Skin of body (tissue), 2 donors: Measurements from ENCODE around the gene BRDT. TPM values are rescaled to one million over a fixed set of nuclear protein-coding genes. Genes with fewer than 3 reads are reported as not detected.

Experiments used
- DNase-seq: peaks from one replicate; lab custom pipeline; 2025; lab: John Stamatoyannopoulos, UW
- total RNA-seq: library from RNA; depleted of rRNA; stranded (reverse); fragments of >200 nt; gene quantifications from one replicate; pipeline ENCODE4 v1.2.3, GENCODE V29; 2014

BRDT gene
- total RNA-seq, result not detected

GRCh38 chr1:91949356-91949699 is at the start of gene BRDT:
BRDT (plus strand) TSS chr1:91949401; CDS start chr1:91962755, 13,354 bp downstream.
- no peak for DNase-seq

GRCh38 chr1:91900562-91900961 is 48.6 kb upstream of the BRDT start:
- DNase-seq, result no peak

- peak; percentile 12 for DNase-seq
Observed at GRCh38 chr1:91901231-91901630, 48.0 kb upstream of the BRDT start.

GRCh38 chr1:91912266-91912665 is 36.9 kb upstream of the BRDT start:
- no peak for DNase-seq

- DNase-seq, result no peak
Observed at GRCh38 chr1:91913018-91913417, 36.2 kb upstream of the BRDT start.

GRCh38 chr1:91916046-91916445 is 33.2 kb upstream of the BRDT start:
- DNase-seq, result no peak

- peak; percentile 5 for DNase-seq
Observed at GRCh38 chr1:91916811-91917460, 32.3 kb upstream of the BRDT start.

GRCh38 chr1:91919962-91920361 is 29.2 kb upstream of the BRDT start:
- DNase-seq, result no peak

GRCh38 chr1:91924146-91924545 is 25.1 kb upstream of the BRDT start:
- DNase-seq, result peak; percentile 22

- no peak for DNase-seq
Observed at GRCh38 chr1:91925644-91926435, 23.4 kb upstream of the BRDT start.

GRCh38 chr1:91928026-91928425 is 21.2 kb upstream of the BRDT start:
- DNase-seq, result no peak

GRCh38 chr1:91929250-91929649 is 20.0 kb upstream of the BRDT start:
- DNase-seq, result peak; percentile 14

- no peak for DNase-seq
Observed at GRCh38 chr1:91937613-91938012, 11.6 kb upstream of the BRDT start.

GRCh38 chr1:91940496-91940895 is 8.7 kb upstream of the BRDT start:
- DNase-seq, result no peak

GRCh38 chr1:91944087-91944486 is 5.1 kb upstream of the BRDT start:
- DNase-seq, result no peak

GRCh38 chr1:91948097-91948496 is 1.1 kb upstream of the BRDT start:
- no peak for DNase-seq

GRCh38 chr1:91948501-91949355 is 473 bp upstream of the BRDT start:
- DNase-seq, result no peak

GRCh38 chr1:91952187-91952586 is 3.0 kb downstream of the BRDT start:
- no peak for DNase-seq

- no peak for DNase-seq
Observed at GRCh38 chr1:91958926-91959325, 9.7 kb downstream of the BRDT start.

- DNase-seq, result no peak
Observed at GRCh38 chr1:91968334-91968733, 19.1 kb downstream of the BRDT start.

- DNase-seq, result no peak
Observed at GRCh38 chr1:91979383-91979782, 30.2 kb downstream of the BRDT start.

- no peak for DNase-seq
Observed at GRCh38 chr1:91980663-91981062, 31.5 kb downstream of the BRDT start.
